ENCODE measurements around the gene SNX20.

Gene SNX20

GRCh38 chr16:50678531-50678930 lies 2.6 kb downstream of the SNX20 start:
- DNase-seq = no peak

GRCh38 chr16:50677351-50677750 lies 3.8 kb downstream of the SNX20 start:
- DNase-seq = no peak

- DNase-seq = no peak
Observed at GRCh38 chr16:50676684-50677225, 4.4 kb downstream of the SNX20 start.

GRCh38 chr16:50675686-50676610 lies 5.2 kb downstream of the SNX20 start:
- DNase-seq = no peak

- no peak for DNase-seq
Observed at GRCh38 chr16:50674831-50675230, 6.3 kb downstream of the SNX20 start.

GRCh38 chr16:50673496-50674275 lies 7.4 kb downstream of the SNX20 start:
- DNase-seq = no peak

- peak; percentile 42 for DNase-seq
Observed at GRCh38 chr16:50671644-50672260, 9.4 kb downstream of the SNX20 start.

- no peak for DNase-seq
Observed at GRCh38 chr16:50670476-50670875, 10.6 kb downstream of the SNX20 start.

- no peak for DNase-seq
Observed at GRCh38 chr16:50669741-50670140, 11.4 kb downstream of the SNX20 start.

GRCh38 chr16:50668368-50669008 lies 12.6 kb downstream of the SNX20 start:
- DNase-seq = no peak

- no peak for DNase-seq
Observed at GRCh38 chr16:50667497-50668367, 13.4 kb downstream of the SNX20 start.

GRCh38 chr16:50666658-50667496 lies 14.2 kb downstream of the SNX20 start:
- DNase-seq = peak; percentile 33

- DNase-seq = peak; percentile 86
Observed at GRCh38 chr16:50665128-50665878, 15.8 kb downstream of the SNX20 start.

- DNase-seq = no peak
Observed at GRCh38 chr16:50664270-50664669, 16.8 kb downstream of the SNX20 start.

- DNase-seq = no peak
Observed at GRCh38 chr16:50662306-50662940, 18.7 kb downstream of the SNX20 start.

GRCh38 chr16:50659806-50660205 lies 21.3 kb downstream of the SNX20 start:
- no peak for DNase-seq

GRCh38 chr16:50657241-50657640 lies 23.9 kb downstream of the SNX20 start:
- no peak for DNase-seq

GRCh38 chr16:50655558-50656055 lies 25.5 kb downstream of the SNX20 start:
- no peak for DNase-seq
